ENCODE data around the gene CCDC201.
A peak's percentile ranks its signal among the peaks of the same experiment; 100 is the strongest.

CCDC201 gene

GRCh38 chr7:45873035-45873354, at the start of gene CCDC201:
Gene CCDC201, minus strand, starts transcription at chr7:45873082. Its CDS starts 75 bp downstream, at chr7:45873007.
- no peak for FAIRE-seq

GRCh38 chr7:45921699-45922519, 49.0 kb upstream of the CCDC201 start:
- no peak for FAIRE-seq

GRCh38 chr7:45921381-45921698, 48.5 kb upstream of the CCDC201 start:
- FAIRE-seq, result no peak

- no peak for FAIRE-seq
These were observed 47.9 kb upstream of the CCDC201 start, which contains the start of gene IGFBP3 for GRCh38 chr7:45920502-45921380. Gene IGFBP3, minus strand, starts transcription at chr7:45921272. Its CDS starts 132 bp downstream, at chr7:45921140.

- no peak for FAIRE-seq
These were observed 47.1 kb upstream of the CCDC201 start for GRCh38 chr7:45919993-45920459.

GRCh38 chr7:45919231-45919784, 46.4 kb upstream of the CCDC201 start:
- FAIRE-seq, result no peak

GRCh38 chr7:45918556-45918955, 45.7 kb upstream of the CCDC201 start:
- FAIRE-seq, result no peak

GRCh38 chr7:45917658-45918057, 44.8 kb upstream of the CCDC201 start:
- FAIRE-seq, result no peak

GRCh38 chr7:45917064-45917463, 44.2 kb upstream of the CCDC201 start:
- no peak for FAIRE-seq

GRCh38 chr7:45915606-45916005, 42.7 kb upstream of the CCDC201 start:
- no peak for FAIRE-seq

- FAIRE-seq, result no peak
These were observed 42.0 kb upstream of the CCDC201 start for GRCh38 chr7:45914911-45915310.

GRCh38 chr7:45912972-45913371, 40.1 kb upstream of the CCDC201 start:
- FAIRE-seq, result no peak

GRCh38 chr7:45911311-45911710, 38.4 kb upstream of the CCDC201 start:
- FAIRE-seq, result no peak

- no peak for FAIRE-seq
These were observed 38.0 kb upstream of the CCDC201 start for GRCh38 chr7:45910855-45911254.

GRCh38 chr7:45909561-45909960, 36.7 kb upstream of the CCDC201 start:
- FAIRE-seq, result no peak

- no peak for FAIRE-seq
These were observed 29.9 kb upstream of the CCDC201 start for GRCh38 chr7:45902820-45903219.

- no peak for FAIRE-seq
These were observed 28.7 kb upstream of the CCDC201 start for GRCh38 chr7:45901566-45901965.

GRCh38 chr7:45898222-45898621, 25.3 kb upstream of the CCDC201 start:
- no peak for FAIRE-seq

GRCh38 chr7:45897042-45897690, 24.3 kb upstream of the CCDC201 start:
- peak; percentile 60 for FAIRE-seq

GRCh38 chr7:45894665-45895062, 21.8 kb upstream of the CCDC201 start:
- no peak for FAIRE-seq

GRCh38 chr7:45893996-45894664, 21.2 kb upstream of the CCDC201 start:
- no peak for FAIRE-seq

- FAIRE-seq, result no peak
These were observed 20.6 kb upstream of the CCDC201 start for GRCh38 chr7:45893374-45893995.
